Panc1 (cell line): Measurements from ENCODE around the gene PPIE. TPM values are rescaled to one million over a fixed set of nuclear protein-coding genes. Genes with fewer than 3 reads are reported as not detected.

Experiments used
- total RNA-seq: library from RNA; stranded (reverse); gene quantifications from one replicate; pipeline ENCODE4 v1.2.1, GENCODE V29; 2021; ENCODE audit not compliant: unreplicated experiment

PPIE gene
- total RNA-seq, 1 experiment from 2014 or later: 53.0 TPM

Other genes starting within 250 kb of the PPIE start
- gene BMP8A, start 247.2 kb upstream of the PPIE start, total RNA-seq: 0.54 TPM
- 334 TPM for gene PABPC4, start 162.1 kb upstream of the PPIE start, total RNA-seq
- 2.3 TPM for gene HEYL, start 99.2 kb upstream of the PPIE start, total RNA-seq
- not detected for gene NT5C1A, start 66.8 kb upstream of the PPIE start, total RNA-seq
- 0.21 TPM for gene HPCAL4, start 47.4 kb upstream of the PPIE start, total RNA-seq
- 1.9 TPM for gene OXCT2, start 32.5 kb downstream of the PPIE start, total RNA-seq
- gene BMP8B, start 50.0 kb downstream of the PPIE start, total RNA-seq: 3.7 TPM
- 22.7 TPM for gene TRIT1, start 144.6 kb downstream of the PPIE start, total RNA-seq
- gene MYCL, start 163.0 kb downstream of the PPIE start, total RNA-seq: 2.0 TPM
- 1.2 TPM for gene MFSD2A, start 216.3 kb downstream of the PPIE start, total RNA-seq